Kidney (tissue), 14 donors: ENCODE measurements around the gene RGS13. TPM values are rescaled to one million over a fixed set of nuclear protein-coding genes. Genes with fewer than 3 reads are reported as not detected.

Experiments used
- DNase-seq, 5 donors: peaks; one replicate each; pipeline ENCODE4 v3.0.0-alpha.2; 2013 to 2020
- FAIRE-seq: peaks from 2 replicates; lab custom pipeline; 2012; peaks lifted over from hg19 to GRCh38; lab: Jason Lieb, UNC
- H3K27ac ChIP-seq, 2 donors: one replicate each; pipeline ENCODE4 v1.7.0; 2013; ENCODE audit warnings: low read depth in 2 of 2, low read length in 2 of 2, inconsistent platforms in 1 of 2
- H3K27me3 ChIP-seq: one replicate; pipeline ENCODE4 v1.7.1; 2013; ENCODE audit warnings: low read length, inconsistent platforms; ENCODE audit not compliant: control insufficient read depth, insufficient read depth
- H3K36me3 ChIP-seq, 3 donors: one replicate each; pipeline versions ENCODE4 v1.7.0 to v1.7.1; 2013; ENCODE audit warnings: low read length in 3 of 3, control low read depth in 1 of 3, inconsistent platforms in 1 of 3; ENCODE audit not compliant: insufficient read depth in 3 of 3, control insufficient read depth in 2 of 3
- H3K4me1 ChIP-seq, 3 donors: one replicate each; pipeline versions ENCODE4 v1.7.0 to v1.7.1; 2013; ENCODE audit warnings: low read length in 3 of 3, inconsistent platforms in 1 of 3, low read depth in 1 of 3; ENCODE audit not compliant: control insufficient read depth in 2 of 3, insufficient read depth in 2 of 3
- H3K4me3 ChIP-seq, 3 donors: one replicate each; pipeline versions ENCODE4 v1.7.0 to v1.8.1; 2013; ENCODE audit warnings: low read length in 3 of 3, control low read depth in 1 of 3, inconsistent platforms in 1 of 3
- H3K9ac ChIP-seq, 3 donors: one replicate each; pipeline versions ENCODE4 v1.7.0 to v1.7.1; 2013; ENCODE audit warnings: low read length in 3 of 3, control low read depth in 1 of 3, inconsistent platforms in 1 of 3
- H3K9me3 ChIP-seq, 3 donors: one replicate each; pipeline versions ENCODE4 v1.7.0 to v1.7.1; 2013; ENCODE audit warnings: low read length in 3 of 3, control low read depth in 1 of 3, inconsistent platforms in 1 of 3; ENCODE audit not compliant: control insufficient read depth in 2 of 3, insufficient read depth in 1 of 3
- intact Hi-C: fragments of 100-400 bp; cut with DNase I; formaldehyde crosslinking; loops from one replicate; pipeline ENCODE4 v1.11.1; 2022
- polyA plus RNA-seq: library from polyadenylated mRNA; stranded (reverse); fragments of 350-450 nt; fragmentation: Illumina TruSeq; extraction: RNeasy Lipid Tissue Mini Kit (QIAGEN cat#74804); gene quantifications from one replicate; pipeline ENCODE4 v1.2.3, GENCODE V29; 2014; ENCODE audit warnings: low read depth, low replicate concordance; ENCODE audit not compliant: insufficient read depth
- total RNA-seq: library from RNA; stranded (reverse); fragmentation: NEBNext Ultra II Directional; extraction: Animal tissue kit (Norgen Biotek cat#: 25700); gene quantifications from one replicate; pipeline ENCODE4 v1.2.1, GENCODE V29; 2021
- TF ChIP-seq, protein P1 (sequence below): IDR thresholded peaks from 3 replicates; pipeline ENCODE4 v1.5.1; 2012; ENCODE audit warnings: mild to moderate bottlenecking, moderate library complexity, borderline replicate concordance; ENCODE audit not compliant: insufficient read depth; ENCODE audit errors: extremely low read depth
- donor health status: control.
- donor health status: control.
- donor health status: control.
- donor health status: control.
- donor health status: control.
- donor health status: DM: yes; HTN: yes; CAD: no.
- donor health status: Normal renal cell carcinoma (clear cell type).

The RGS13 gene
- total and polyA plus RNA-seq, 2 donors from 2014 or later = 2.1 TPM; not detected in 1

DNA sequence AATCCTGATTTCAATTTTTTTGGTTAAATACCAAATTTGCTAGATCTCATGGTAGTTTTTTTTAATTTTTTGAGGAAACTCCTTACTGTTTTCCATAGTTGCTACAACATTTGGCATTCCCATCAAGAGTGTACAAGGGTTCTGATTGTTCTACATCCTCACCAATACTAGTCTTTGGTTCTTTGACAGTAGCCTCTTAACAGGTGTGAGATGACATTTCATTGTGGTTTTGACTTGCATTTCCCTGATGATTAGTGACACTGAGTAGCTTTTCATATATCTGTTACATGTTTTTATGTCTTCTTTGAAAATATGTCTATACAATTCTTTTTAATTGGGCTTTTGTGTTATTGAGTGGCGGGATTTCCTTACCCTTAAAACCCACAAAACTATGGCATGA, 20.9 kb upstream of the RGS13 start:
- Histone ChIP-seq H3K9ac (no peak overlapping the region), H3K27me3 (no peaks in the 10 kb centered on the region), H3K4me1 (no peaks in the 10 kb centered on the region), H3K9me3 (no peaks in the 10 kb centered on the region), H3K27ac (no peak overlapping the region), H3K36me3 (no peaks in the 10 kb centered on the region), H3K4me3 (no peak overlapping the region)
- FAIRE-seq (no peak), DNase-seq (no peak)
- intact Hi-C loops = no loop called here
- TF ChIP-seq, protein P1, sequence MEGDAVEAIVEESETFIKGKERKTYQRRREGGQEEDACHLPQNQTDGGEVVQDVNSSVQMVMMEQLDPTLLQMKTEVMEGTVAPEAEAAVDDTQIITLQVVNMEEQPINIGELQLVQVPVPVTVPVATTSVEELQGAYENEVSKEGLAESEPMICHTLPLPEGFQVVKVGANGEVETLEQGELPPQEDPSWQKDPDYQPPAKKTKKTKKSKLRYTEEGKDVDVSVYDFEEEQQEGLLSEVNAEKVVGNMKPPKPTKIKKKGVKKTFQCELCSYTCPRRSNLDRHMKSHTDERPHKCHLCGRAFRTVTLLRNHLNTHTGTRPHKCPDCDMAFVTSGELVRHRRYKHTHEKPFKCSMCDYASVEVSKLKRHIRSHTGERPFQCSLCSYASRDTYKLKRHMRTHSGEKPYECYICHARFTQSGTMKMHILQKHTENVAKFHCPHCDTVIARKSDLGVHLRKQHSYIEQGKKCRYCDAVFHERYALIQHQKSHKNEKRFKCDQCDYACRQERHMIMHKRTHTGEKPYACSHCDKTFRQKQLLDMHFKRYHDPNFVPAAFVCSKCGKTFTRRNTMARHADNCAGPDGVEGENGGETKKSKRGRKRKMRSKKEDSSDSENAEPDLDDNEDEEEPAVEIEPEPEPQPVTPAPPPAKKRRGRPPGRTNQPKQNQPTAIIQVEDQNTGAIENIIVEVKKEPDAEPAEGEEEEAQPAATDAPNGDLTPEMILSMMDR = no peak

DNA sequence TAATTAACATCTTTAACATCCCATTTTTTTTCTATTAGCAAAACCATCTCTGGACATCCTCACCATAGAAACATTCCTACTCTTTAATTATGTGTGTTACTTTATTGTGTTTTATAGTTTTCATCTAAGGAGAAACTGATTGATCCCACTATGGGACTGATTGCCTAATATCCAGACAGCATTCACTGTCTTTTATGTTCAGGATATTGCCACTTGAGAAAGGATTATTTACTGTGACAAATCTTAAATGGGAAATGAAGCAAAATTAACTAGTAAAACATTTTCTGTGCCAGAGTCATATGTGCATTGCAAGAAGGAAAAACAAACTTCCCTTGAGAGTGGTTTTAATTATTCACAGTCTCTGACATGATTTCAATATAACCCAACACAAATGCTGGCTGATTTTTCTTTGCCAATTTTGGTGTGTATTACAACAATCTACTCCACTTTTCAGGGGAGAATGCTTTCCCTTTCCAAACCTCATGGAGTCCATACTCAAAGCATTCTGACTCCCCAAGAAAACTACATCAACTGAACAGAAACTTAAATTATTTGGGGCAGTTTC, 15.8 kb upstream of the RGS13 start:
- Histone ChIP-seq H3K4me3 (no peak overlapping the region), H3K4me1 (no peaks in the 10 kb centered on the region), H3K9ac (no peak overlapping the region), H3K27ac (no peak overlapping the region), H3K36me3 (no peaks in the 10 kb centered on the region), H3K9me3 (no peaks in the 10 kb centered on the region), H3K27me3 (no peaks in the 10 kb centered on the region)
- no peak for FAIRE-seq
- intact Hi-C loops = no loop called here
- TF ChIP-seq, protein P1 = no peak
- no peak for DNase-seq

DNA sequence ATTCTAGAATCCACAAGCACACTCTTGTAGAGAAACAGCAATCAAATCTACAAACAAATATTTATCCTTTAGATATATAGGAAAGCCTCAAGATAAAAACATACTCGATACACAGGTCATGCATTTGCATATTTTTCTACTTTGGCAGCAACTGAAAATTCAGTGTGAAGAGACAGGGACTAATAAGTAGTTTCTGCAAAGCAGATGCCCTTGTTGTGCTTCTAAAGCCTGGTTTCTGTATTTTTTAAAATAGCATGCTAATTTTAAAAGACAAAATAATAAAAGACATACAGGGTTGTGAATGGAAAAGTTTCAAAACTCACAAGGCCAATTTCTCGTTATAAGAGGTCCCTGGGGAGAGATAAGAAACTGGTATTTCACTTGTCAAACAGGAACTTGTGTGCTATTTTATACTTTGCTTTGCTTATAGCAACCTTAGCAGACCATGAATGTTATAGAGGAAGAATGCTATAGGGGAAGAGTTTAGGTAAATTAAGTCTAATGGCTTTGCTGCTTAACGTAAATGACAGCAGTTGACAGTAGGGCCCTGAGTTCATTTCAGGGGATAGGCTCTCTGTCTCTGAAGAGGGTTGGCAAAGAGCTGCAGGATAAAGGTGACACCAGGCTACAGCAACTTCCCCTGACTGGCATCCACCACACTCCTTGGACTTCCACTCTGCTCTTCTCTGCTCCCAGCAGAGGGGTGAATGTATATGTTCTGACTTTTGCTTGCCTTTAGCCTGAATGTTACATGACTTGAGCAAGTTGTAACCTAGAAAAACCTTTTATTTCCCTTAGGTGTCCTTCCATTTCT, 9.4 kb upstream of the RGS13 start:
- Histone ChIP-seq H3K9ac (no peak overlapping the region), H3K27me3 (no peaks in the 10 kb centered on the region), H3K4me1 (no peaks in the 10 kb centered on the region), H3K36me3 (no peaks in the 10 kb centered on the region), H3K27ac (peak overlapping the region in 1 of 2 donors; percentile 10), H3K4me3 (no peak overlapping the region), H3K9me3 (no peaks in the 10 kb centered on the region)
- TF ChIP-seq, protein P1 = no peak
- FAIRE-seq = no peak
- intact Hi-C loops = no loop called here
- no peak for DNase-seq
